ENCODE results near the gene TRIP12.
"Not testable (repeated sequence)": the region's sequence is repeated elsewhere in the genome, so short reads cannot be mapped to it uniquely, and the experiment has no call there.

TRIP12 gene

DNA sequence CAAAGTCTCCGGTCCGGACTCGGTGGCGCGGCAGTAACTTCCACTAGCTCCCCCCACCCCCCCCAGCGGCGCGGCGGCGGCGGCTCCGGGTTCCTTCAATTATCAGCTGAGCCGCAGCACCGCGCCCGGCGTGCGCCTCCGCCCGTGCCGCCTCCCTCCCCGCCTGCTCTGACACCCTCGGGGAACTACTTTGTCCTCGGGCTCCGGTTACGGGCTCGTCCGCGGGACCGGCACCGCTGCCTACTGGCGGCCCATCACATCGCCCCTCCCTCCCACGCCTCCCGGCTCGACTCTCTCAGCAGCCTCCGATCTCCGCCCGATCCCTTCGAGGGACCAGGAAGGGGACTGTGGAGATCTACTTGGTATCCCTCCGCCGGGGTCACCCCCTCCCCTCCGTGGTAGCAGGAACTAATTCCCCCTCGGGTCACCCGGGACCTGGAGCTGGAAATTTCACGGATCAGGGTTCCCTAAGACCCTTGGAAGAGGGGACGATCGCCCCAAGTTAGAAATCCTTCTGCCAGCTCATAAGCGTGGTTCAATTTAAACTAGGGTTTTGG, at the start of gene TRIP12:
Gene TRIP12, minus strand, starts transcription at position 118 of the 557 bp plus-strand sequence. CDS start 41,930 bp downstream, outside the sequence.
- in situ Hi-C loops (cut with HindIII; ENCODE audit: low sequenced_read_pairs): no loop called here

DNA sequence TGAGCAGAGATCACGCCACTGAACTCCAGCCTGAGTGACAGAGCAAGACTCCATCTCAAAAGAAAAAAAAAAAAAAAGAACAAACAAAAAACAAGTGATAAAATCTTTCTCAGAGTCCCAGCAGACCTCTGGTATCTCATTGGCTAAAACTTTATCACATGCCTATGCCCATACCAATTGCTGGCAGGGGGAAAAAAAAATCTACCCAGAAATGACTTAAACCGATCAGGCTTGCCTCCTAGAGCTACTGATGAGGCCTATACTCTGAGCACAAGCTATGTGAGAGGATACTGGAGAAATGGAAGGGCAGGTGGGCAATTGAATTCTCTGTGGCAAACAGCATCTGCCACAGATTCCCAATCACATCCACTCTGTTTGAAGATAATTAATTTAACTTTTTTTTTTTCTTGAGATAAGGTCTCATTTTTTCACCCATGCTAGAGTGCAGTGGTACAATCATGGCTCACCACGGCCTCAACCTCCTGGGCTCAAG, 49.5 kb upstream of the TRIP12 start:
- in situ Hi-C loops (cut with HindIII; ENCODE audit: low sequenced_read_pairs): no loop called here

- in situ Hi-C loops (cut with HindIII; ENCODE audit: low sequenced_read_pairs): no loop called here
Measured at GRCh38 chr2:229970406-229970805, 48.6 kb upstream of the TRIP12 start.

- in situ Hi-C loops (cut with HindIII; ENCODE audit: low sequenced_read_pairs): no loop called here
Measured at GRCh38 chr2:229969921-229970320, 48.1 kb upstream of the TRIP12 start.

DNA sequence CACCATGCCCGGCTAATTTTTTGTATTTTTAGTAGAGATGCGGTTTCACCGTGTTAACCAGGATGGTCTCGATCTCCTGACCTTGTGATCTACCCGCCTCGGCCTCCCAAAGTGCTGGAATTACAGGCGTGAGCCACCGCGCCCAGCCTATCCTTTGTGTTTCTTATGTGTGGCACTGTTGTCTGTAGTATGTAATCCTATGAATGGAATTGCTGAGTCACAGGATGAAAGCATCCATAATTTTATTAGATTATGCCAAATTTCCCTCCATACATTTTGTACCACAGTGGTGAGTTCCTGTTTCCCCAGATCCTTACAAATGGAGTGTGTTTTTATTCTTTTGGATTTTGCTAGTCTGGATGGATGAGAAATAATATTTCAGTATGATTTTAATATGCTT, 41.8 kb upstream of the TRIP12 start:
- in situ Hi-C loops (cut with HindIII; ENCODE audit: low sequenced_read_pairs): not testable (repeated sequence)

DNA sequence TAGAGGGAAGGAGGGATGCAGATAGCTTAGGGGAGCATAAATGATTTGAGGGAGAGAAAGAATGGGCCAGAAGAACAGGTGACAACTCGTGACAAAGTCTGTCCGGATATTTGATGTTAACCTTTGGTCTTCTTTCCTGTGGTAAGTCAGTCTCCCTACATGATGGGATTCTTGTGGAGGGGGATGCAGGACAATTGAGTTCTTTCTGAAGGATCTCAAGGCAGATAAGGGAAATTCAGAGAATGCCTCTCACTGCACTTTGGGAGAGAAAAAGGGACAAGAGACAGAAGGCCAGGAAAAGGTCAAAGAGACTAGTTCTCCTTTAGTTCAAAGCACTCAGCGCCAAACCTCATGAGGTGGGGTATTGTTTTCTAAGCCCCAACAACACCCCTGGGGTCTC, 34.7 kb upstream of the TRIP12 start:
- in situ Hi-C loops (cut with HindIII; ENCODE audit: low sequenced_read_pairs): no loop called here

DNA sequence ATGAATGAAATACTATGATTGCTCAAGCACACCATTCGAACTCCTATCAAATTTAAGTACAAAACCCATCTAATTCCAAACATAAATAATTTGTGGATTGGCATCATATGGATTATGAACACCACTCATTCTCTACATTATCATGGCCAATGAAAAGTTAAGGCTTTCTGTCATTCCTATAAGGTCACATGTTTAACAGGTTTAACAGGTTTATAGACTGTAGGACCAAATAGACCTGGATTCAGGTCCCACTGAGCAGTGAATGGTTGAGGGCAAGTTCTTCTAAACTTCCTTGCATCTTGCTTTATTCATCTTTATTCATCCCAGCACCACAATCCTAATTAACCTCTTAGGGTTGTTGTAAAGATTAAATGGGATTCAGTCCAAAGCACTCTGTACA, 33.9 kb upstream of the TRIP12 start:
- in situ Hi-C loops (cut with HindIII; ENCODE audit: low sequenced_read_pairs): no loop called here

DNA sequence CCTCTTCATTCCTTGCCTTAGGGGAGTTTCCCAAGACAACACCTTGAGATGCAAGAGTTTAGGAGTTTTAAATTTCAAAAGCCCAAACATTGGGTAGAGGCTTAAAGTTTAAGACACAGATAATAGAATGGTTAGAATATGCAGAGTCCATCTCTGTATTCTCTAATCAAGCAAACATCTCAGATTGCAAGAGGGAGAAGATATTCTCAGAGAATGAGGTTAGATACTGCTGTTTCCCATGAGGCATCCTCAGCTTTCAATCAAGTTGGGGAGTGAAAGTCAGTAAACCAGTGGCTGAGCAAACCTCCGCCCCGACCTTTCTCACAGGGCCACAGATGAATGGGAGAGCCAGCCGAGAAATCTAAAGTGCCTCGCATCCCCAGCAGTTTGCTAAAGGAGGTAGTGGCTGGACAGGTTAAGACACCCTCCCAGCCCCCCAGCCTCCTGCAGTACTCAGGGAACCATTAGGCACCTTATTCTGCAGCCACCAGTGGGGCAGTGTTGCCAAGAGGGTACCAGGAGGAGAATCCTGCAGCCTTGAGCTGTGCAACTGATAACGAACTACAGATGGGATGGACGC, 30.5 kb upstream of the TRIP12 start:
- in situ Hi-C loops (cut with HindIII; ENCODE audit: low sequenced_read_pairs): no loop called here

GRCh38 chr2:229947544-229947943, 25.7 kb upstream of the TRIP12 start:
- in situ Hi-C loops (cut with HindIII; ENCODE audit: low sequenced_read_pairs): no loop called here

DNA sequence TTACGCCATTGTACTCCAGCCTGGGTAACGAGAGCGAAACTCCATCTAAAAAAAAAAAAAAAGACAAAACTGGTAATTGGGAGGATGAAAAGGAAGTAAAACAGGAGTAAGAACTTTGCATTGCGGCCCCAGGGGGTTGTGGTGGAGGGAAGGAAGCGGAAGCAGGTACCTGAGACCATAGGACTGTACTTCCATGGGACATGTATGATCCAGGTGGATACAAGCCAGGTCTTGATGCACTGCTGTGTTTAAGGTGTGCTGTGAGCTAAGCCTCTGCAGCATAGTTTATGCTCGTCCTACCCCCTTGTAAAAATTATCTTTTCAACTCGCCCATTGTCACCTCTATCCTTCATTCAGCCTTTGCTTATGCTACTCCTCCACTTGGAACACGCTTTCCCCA, 24.2 kb upstream of the TRIP12 start:
- in situ Hi-C loops (cut with HindIII; ENCODE audit: low sequenced_read_pairs): no loop called here

DNA sequence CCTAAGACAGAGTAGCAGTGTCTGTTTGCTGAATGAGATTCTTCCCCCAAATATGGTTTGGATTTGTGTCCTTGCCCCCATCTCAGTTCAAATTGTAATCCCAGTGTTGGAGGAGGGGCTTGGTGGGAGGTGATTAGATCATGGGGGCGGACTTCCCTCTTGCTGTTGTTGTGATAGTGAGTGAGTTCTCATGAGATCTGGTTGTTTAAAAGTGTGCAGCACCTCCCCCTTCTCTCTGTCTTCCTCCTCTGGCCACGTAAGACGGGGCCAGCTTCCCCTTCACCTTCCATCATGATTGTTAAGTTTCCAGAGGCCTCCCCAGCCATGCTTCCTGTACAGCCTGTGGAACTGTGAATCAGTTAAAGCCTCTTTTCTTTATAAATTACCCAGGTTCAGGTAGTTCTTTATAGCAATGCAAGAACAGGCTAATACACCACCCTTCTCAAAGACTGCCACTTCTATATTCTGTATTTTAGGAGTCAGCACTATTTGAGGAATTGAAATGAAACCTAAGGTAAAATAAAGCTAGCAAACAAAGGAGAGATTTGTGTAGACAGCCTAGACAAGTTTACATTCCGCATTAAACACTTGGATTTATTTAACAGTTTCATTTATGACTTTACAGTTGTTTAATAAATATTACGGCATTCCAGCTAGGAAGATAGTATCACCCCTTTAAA, 22.1 kb upstream of the TRIP12 start:
- in situ Hi-C loops (cut with HindIII; ENCODE audit: low sequenced_read_pairs): no loop called here

DNA sequence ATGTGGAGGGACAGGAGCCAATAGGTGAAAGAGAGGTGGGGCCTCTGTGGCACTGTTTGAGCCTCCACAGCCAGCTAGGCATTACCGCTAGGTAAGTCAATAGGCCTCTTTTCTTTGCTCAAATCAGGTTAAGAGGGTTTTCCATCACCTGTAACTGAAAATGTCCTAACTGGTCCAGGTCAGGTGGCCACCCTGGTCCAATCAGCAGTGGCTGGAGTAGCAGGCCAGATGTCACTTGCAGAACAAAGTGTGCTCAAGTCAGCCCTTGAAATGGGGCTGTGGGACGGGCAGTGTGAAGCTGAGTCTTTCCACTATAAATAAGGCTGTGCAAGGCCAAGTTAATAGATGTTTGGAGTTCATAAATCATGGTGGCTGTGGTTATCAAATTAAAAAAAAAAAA, 21.4 kb upstream of the TRIP12 start:
- in situ Hi-C loops (cut with HindIII; ENCODE audit: low sequenced_read_pairs): no loop called here

- in situ Hi-C loops (cut with HindIII; ENCODE audit: low sequenced_read_pairs): no loop called here
Measured at GRCh38 chr2:229942671-229943070, 20.9 kb upstream of the TRIP12 start.

DNA sequence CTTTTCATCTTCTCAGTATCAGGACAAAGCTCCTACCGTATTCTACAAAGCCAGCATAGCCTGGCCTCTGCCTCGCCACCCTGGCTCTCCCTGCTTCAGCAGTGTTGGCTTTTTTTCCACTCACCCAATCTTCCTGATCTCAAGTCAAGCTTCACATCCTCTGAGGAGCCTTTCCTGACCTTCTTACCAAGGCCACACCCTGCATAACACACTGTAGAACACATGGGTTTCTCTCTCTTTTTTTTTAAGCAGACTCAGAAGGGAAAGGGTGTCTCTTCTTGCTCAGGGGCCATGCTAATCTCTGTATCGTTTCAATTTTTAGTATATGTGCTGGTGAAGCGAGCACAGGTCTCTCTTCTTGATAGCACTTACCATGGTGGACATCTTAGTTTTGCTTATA, 15.7 kb upstream of the TRIP12 start:
- in situ Hi-C loops (cut with HindIII; ENCODE audit: low sequenced_read_pairs): no loop called here

- in situ Hi-C loops (cut with HindIII; ENCODE audit: low sequenced_read_pairs): no loop called here
Measured at GRCh38 chr2:229931241-229931640, 9.4 kb upstream of the TRIP12 start.

- in situ Hi-C loops (cut with HindIII; ENCODE audit: low sequenced_read_pairs): no loop called here
Measured at GRCh38 chr2:229930656-229931055, 8.8 kb upstream of the TRIP12 start.

DNA sequence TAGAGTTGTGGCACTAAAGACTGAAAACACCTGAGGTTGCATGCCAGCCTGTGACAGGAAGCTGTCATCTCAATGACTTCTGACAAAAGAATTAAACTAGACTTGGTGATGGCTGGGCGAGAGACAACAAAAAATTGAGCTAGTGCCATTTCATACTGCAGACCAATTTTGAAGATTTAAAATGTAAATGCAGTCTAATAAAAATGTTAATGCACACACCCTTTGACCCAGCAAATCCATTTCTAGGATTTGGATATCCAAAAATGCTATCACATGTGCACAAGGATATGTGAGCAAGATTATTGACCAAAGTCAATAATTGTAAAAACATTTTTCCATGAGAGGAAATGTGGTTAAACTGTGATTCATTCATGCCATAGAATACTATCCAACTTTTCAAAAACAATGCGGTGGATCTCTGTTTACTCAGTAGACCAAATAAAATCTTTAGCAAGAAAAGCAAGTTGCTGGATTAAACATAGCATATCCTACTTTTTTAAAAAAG, 6.1 kb upstream of the TRIP12 start:
- in situ Hi-C loops (cut with HindIII; ENCODE audit: low sequenced_read_pairs): no loop called here

DNA sequence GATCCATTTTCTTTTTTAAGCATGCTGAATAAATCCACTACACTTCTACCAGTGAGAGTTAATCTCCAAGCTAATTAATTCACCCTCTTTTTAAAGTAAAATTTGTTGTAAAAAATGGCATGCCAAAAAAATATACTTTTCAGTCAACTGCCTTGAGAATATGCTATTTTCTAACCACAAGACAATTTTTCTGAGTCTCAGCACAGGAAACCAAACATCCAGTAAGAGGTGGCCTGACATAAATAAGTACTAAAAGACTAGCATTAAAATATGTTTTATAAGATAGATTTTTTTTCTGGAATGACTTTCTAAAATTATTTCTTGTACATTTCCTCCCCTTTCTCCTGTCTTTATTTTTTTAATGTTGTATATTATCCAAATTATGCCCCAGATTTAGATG, 3.4 kb upstream of the TRIP12 start:
- in situ Hi-C loops (cut with HindIII; ENCODE audit: low sequenced_read_pairs): no loop called here

- in situ Hi-C loops (cut with HindIII; ENCODE audit: low sequenced_read_pairs): not testable (repeated sequence)
Measured at GRCh38 chr2:229924541-229924940, 2.7 kb upstream of the TRIP12 start.

- in situ Hi-C loops (cut with HindIII; ENCODE audit: low sequenced_read_pairs): no loop called here
Measured at GRCh38 chr2:229922449-229923386, 909 bp upstream of the TRIP12 start, which contains the start of gene FBXO36. TSS of gene FBXO36 (plus strand) at chr2:229922503. CDS start at chr2:229922514, 11 bp downstream.

All from endothelial cell of hepatic sinusoid (primary cell).